HEK293 (cell line): ENCODE results near the gene ACSS2.

Experiments used
- CTCF ChIA-PET: fragments of 350-600 bp; formaldehyde crosslinking; extraction: SDS; loops from one replicate; lab custom pipeline; 2021; ENCODE audit warnings: antibody characterized with exemption; lab: Yijun Ruan, JAX
- POLR2A ChIA-PET: fragments of 300-600 bp; formaldehyde crosslinking; extraction: SDS; loops from one replicate; lab custom pipeline; 2020; ENCODE audit warnings: antibody characterized with exemption, inconsistent platforms; lab: Yijun Ruan, JAX
- H3K27ac ChIP-seq: fragments of 200-500 bp; sonication (Bioruptor generic); 2 replicates; pipeline ENCODE4 v1.5.1; 2014; ENCODE audit warnings: low read depth, low read length, control low read depth, inconsistent platforms; ENCODE audit errors: extremely low read depth
- H3K36me3 ChIP-seq, 2 experiments: fragments of 200-500 bp in 1 of 2; sonication (Bioruptor generic) in 1 of 2; 1 replicate in 1 of 2; 2 replicates in 1 of 2; pipeline ENCODE4 v1.5.1; 2014 to 2017; ENCODE audit warnings: inconsistent platforms in 2 of 2, low read length in 2 of 2; ENCODE audit not compliant: control insufficient read depth in 2 of 2, insufficient read depth in 1 of 2
- H3K4me1 ChIP-seq: fragments of 200-500 bp; sonication (Bioruptor generic); 2 replicates; pipeline ENCODE4 v1.5.1; 2014; ENCODE audit warnings: mild to moderate bottlenecking, low read length, inconsistent platforms; ENCODE audit not compliant: control insufficient read depth, insufficient read depth
- H3K4me3 ChIP-seq: 2 replicates; pipeline ENCODE4 v1.5.1; 2011; ENCODE audit warnings: low read depth, mild to moderate bottlenecking, control low read depth, low read length, moderate library complexity
- H3K9me3 ChIP-seq: fragments of 200-500 bp; sonication (Bioruptor generic); 2 replicates; pipeline ENCODE4 v1.5.1; 2014; ENCODE audit warnings: low read depth, low read length, inconsistent platforms; ENCODE audit not compliant: control insufficient read depth, insufficient read depth
- SP3 ChIP-seq: fragments of 450-650 bp; formaldehyde crosslinking; IDR thresholded peaks from 2 replicates; pipeline ENCODE4 v1.5.1; 2016; ENCODE audit warnings: missing biosample characterization, missing genetic modification characterization
- SP7 ChIP-seq: fragments of 450-650 bp; formaldehyde crosslinking; IDR thresholded peaks from 2 replicates; pipeline ENCODE4 v1.5.1; 2016; ENCODE audit warnings: missing biosample characterization, missing genetic modification characterization
- YY1 ChIP-seq: fragments of 450-650 bp; formaldehyde crosslinking; IDR thresholded peaks from 2 replicates; pipeline ENCODE4 v1.5.1; 2018; ENCODE audit warnings: missing biosample characterization, missing genetic modification characterization
- ZBTB11 ChIP-seq: fragments of 450-650 bp; formaldehyde crosslinking; conservative IDR thresholded peaks from 2 replicates; pipeline ENCODE4 v1.5.1; 2016; ENCODE audit warnings: low read depth, missing biosample characterization, missing genetic modification characterization
- ZBTB17 ChIP-seq: fragments of 450-650 bp; formaldehyde crosslinking; IDR thresholded peaks from 2 replicates; pipeline ENCODE4 v1.5.1; 2016; ENCODE audit warnings: missing biosample characterization, missing genetic modification characterization
- ZBTB7A ChIP-seq: fragments of 450-650 bp; formaldehyde crosslinking; IDR thresholded peaks from 2 replicates; pipeline ENCODE4 v1.5.1; 2016; ENCODE audit warnings: low read depth, missing biosample characterization, missing genetic modification characterization
- ZNF132 ChIP-seq: fragments of 450-650 bp; formaldehyde crosslinking; IDR thresholded peaks from 2 replicates; pipeline ENCODE4 v1.5.1; 2017; ENCODE audit warnings: missing biosample characterization, missing genetic modification characterization, borderline replicate concordance
- ZNF148 ChIP-seq: fragments of 450-650 bp; formaldehyde crosslinking; IDR thresholded peaks from 2 replicates; pipeline ENCODE4 v1.5.0; 2017; ENCODE audit warnings: missing biosample characterization, missing genetic modification characterization, borderline replicate concordance
- ZNF157 ChIP-seq: fragments of 450-650 bp; formaldehyde crosslinking; IDR thresholded peaks from 2 replicates; pipeline ENCODE4 v1.5.1; 2016; ENCODE audit warnings: missing biosample characterization, missing genetic modification characterization
- ZNF473 ChIP-seq: fragments of 450-650 bp; formaldehyde crosslinking; IDR thresholded peaks from 2 replicates; pipeline ENCODE4 v1.5.1; 2017; ENCODE audit warnings: missing biosample characterization, missing genetic modification characterization
- ZNF513 ChIP-seq: fragments of 450-650 bp; IDR thresholded peaks from 2 replicates; pipeline ENCODE4 v1.5.1; 2018; ENCODE audit warnings: missing biosample characterization, missing genetic modification characterization
- ZNF518A ChIP-seq: fragments of 450-650 bp; formaldehyde crosslinking; conservative IDR thresholded peaks from 2 replicates; pipeline ENCODE4 v1.5.1; 2016; ENCODE audit warnings: low read depth, missing biosample characterization, missing genetic modification characterization
- ZNF548 ChIP-seq: fragments of 450-650 bp; formaldehyde crosslinking; IDR thresholded peaks from 2 replicates; pipeline ENCODE4 v1.5.1; 2016; ENCODE audit warnings: missing biosample characterization, missing genetic modification characterization
- TF ChIP-seq, protein P1 (sequence below): fragments of 450-650 bp; formaldehyde crosslinking; IDR thresholded peaks from 2 replicates; pipeline ENCODE4 v1.5.1; 2016; ENCODE audit warnings: missing biosample characterization, missing genetic modification characterization

ACSS2 gene

DNA sequence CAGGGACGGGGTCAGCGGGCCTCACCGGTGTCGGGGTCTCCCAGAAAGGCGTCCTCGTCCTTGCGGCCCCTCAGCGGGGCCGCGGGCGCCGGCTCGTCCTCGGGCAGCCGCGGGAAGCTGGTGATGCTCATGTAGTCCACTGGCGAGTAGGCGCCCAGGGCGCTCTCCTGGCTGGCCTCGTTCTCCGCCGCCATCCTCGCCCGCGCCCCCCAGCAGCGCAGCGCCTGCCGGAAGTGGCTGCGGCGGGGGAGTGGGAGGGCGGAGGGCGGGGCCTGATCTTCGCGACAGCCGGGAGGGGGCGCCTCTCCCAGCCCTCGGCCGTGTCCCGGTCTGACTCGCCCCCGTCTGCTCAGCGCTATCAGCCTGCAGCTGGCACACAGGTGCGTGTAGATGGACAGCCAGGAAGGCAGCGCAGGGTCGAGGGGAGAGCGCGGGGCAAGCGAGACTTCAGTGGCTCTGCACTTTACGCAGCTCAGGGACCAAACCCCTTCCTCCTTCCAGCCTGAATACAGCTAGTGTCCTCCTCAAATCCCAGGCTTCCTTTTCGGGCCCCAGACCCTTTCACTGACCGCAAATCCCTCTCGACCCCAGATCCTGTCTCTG lies 3.7 kb upstream of the ACSS2 start, which contains the start of gene GGT7 (continued):
- TF ChIP-seq ZBTB7A (no peak), ZBTB11 (tag by site-specific recombination) (peak; percentile 53), ZNF148 (tag by site-specific recombination) (no peak)

DNA sequence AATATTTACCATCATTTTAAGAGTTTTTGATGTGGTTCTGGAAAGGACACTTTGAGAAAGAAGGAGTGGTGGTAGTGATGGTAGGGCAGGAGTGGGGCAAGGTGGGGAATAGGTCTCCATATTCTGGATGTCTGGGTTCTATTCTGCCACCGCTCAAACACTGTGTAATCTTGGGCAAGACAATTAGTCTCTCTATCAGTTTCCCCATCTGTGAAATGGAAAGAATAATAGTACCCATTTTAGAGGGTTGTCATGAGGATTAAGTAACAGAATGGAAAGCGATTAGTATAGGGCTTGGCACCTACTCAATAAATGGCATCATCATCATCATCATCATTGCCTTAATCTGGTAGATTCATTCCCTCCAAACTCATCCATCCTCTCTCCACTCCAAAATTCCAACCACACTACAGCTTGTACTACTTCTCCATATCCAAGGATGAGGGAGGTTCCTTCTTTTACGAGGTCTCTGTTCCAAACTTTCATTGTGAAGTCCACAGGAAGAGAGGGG lies 2.8 kb upstream of the ACSS2 start:
- ChIA-PET POLR2A (interaction anchor here (1.0 to 1.3 kb wide), 3 partner anchors 82 to 391 kb away, joined by 3 to 8 read pairs (median 5); partner anchors contain the start of genes GSS and MYH7B), CTCF (interaction anchor here (0.6 to 4.4 kb wide), 23 partner anchors 42 to 435 kb away, joined by 3 to 40 read pairs (median 5); partner anchors contain the start of genes GSS and MYH7B)
- no peak for TF ChIP-seq ZNF548 (tag by site-specific recombination)
- TF ChIP-seq ZNF132: no peak
- TF ChIP-seq SP7 (tag by site-specific recombination): peak; percentile 12; the same call in 1 of the 2 replicates
- TF ChIP-seq, protein P1, sequence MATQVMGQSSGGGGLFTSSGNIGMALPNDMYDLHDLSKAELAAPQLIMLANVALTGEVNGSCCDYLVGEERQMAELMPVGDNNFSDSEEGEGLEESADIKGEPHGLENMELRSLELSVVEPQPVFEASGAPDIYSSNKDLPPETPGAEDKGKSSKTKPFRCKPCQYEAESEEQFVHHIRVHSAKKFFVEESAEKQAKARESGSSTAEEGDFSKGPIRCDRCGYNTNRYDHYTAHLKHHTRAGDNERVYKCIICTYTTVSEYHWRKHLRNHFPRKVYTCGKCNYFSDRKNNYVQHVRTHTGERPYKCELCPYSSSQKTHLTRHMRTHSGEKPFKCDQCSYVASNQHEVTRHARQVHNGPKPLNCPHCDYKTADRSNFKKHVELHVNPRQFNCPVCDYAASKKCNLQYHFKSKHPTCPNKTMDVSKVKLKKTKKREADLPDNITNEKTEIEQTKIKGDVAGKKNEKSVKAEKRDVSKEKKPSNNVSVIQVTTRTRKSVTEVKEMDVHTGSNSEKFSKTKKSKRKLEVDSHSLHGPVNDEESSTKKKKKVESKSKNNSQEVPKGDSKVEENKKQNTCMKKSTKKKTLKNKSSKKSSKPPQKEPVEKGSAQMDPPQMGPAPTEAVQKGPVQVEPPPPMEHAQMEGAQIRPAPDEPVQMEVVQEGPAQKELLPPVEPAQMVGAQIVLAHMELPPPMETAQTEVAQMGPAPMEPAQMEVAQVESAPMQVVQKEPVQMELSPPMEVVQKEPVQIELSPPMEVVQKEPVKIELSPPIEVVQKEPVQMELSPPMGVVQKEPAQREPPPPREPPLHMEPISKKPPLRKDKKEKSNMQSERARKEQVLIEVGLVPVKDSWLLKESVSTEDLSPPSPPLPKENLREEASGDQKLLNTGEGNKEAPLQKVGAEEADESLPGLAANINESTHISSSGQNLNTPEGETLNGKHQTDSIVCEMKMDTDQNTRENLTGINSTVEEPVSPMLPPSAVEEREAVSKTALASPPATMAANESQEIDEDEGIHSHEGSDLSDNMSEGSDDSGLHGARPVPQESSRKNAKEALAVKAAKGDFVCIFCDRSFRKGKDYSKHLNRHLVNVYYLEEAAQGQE (tag by site-specific recombination): no peak
- peak; percentile 50 for TF ChIP-seq ZNF513 (tag by site-specific recombination)
- peaks cover 3% of the 10 kb centered on the region; the same call in 1 of the 2 replicates for H3K4me1 ChIP-seq
- H3K9me3 ChIP-seq: no peaks in the 10 kb centered on the region
- H3K27ac ChIP-seq: no peak overlapping the region
- H3K4me3 ChIP-seq: no peak overlapping the region
- peaks cover 0 to 9% of the 10 kb centered on the region in 2 experiments; a peak in 1 of 3 replicates for H3K36me3 ChIP-seq

DNA sequence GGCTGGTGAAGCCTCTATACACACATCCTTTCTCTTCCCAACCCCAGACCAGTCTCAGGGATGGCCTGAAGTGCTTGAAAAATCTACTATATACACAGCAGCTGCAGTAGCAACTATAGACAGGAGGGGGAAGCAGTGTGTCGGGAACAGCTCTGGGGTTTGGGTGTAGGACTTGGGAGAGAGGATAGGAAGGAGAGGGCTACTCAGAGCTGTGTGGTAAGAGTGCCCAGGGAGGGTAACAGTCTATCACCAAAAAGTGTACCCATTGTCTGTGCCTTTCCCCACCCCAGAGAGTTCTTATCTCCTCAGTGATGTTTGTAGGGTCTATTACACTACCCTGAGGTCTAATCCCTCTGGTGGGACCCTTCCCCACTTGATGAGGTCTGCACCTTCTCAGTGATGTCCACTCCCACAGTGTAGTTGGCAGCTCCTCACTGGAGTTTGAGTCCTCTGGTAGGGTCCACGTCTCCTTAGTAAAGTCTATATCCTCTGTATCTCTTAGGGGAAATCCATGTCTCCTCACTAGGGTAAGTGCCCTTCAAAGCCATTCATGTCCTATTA lies 2.2 kb upstream of the ACSS2 start:
- peaks cover 3% of the 10 kb centered on the region; the same call in 1 of the 2 replicates for H3K4me1 ChIP-seq
- ChIA-PET CTCF (interaction anchor here (0.5 to 4.4 kb wide), 31 partner anchors 10 to 435 kb away, joined by 3 to 40 read pairs (median 4); partner anchors contain the start of genes GSS and MYH7B), POLR2A (interaction anchor here (1.1 to 1.3 kb wide), 2 partner anchors 81 to 220 kb away, joined by 3 to 8 read pairs; partner anchors contain the start of genes GSS and MYH7B)
- peaks cover 0 to 8% of the 10 kb centered on the region in 2 experiments; a peak in 1 of 3 replicates for H3K36me3 ChIP-seq
- H3K4me3 ChIP-seq: no peak overlapping the region
- H3K27ac ChIP-seq: no peak overlapping the region
- no peaks in the 10 kb centered on the region for H3K9me3 ChIP-seq
- TF ChIP-seq ZNF518A (tag by site-specific recombination) (no peak), ZBTB17 (tag by site-specific recombination) (peak; percentile 42; the same call in 1 of the 2 replicates), ZNF473 (no peak), SP3 (tag by site-specific recombination) (no peak), YY1 (tag by site-specific recombination) (no peak), ZNF157 (tag by site-specific recombination) (no peak)
